OCI-LY3 (cell line): ENCODE measurements around the gene ZNF778.

Experiments
- EZH2phosphoT487 ChIP-seq: fragments of 200-600 bp; shearing (Covaris generic); IDR thresholded peaks from 2 replicates; pipeline ENCODE4 v1.6.1; 2018; ENCODE audit warnings: antibody characterized with exemption, mixed run types, low read depth
- TF ChIP-seq, protein P1 (sequence below): fragments of 200-600, 300-600 bp; sonication (generic); IDR thresholded peaks from 2 replicates; pipeline ENCODE4 v1.5.1; 2014; ENCODE audit warnings: antibody characterized with exemption, low read length, low read depth

GRCh38 chr16:89200850-89201411, 16.6 kb upstream of the ZNF778 start:
- TF ChIP-seq, protein P1, sequence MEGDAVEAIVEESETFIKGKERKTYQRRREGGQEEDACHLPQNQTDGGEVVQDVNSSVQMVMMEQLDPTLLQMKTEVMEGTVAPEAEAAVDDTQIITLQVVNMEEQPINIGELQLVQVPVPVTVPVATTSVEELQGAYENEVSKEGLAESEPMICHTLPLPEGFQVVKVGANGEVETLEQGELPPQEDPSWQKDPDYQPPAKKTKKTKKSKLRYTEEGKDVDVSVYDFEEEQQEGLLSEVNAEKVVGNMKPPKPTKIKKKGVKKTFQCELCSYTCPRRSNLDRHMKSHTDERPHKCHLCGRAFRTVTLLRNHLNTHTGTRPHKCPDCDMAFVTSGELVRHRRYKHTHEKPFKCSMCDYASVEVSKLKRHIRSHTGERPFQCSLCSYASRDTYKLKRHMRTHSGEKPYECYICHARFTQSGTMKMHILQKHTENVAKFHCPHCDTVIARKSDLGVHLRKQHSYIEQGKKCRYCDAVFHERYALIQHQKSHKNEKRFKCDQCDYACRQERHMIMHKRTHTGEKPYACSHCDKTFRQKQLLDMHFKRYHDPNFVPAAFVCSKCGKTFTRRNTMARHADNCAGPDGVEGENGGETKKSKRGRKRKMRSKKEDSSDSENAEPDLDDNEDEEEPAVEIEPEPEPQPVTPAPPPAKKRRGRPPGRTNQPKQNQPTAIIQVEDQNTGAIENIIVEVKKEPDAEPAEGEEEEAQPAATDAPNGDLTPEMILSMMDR, result no peak
- TF ChIP-seq EZH2phosphoT487, result no peak
